ENCODE data around the gene SELENOI.
A peak's percentile ranks its signal among the peaks of the same experiment; 100 is the strongest.
"Not testable (repeated sequence)": the region's sequence is repeated elsewhere in the genome, so short reads cannot be mapped to it uniquely, and the experiment has no call there.

The SELENOI gene

DNA sequence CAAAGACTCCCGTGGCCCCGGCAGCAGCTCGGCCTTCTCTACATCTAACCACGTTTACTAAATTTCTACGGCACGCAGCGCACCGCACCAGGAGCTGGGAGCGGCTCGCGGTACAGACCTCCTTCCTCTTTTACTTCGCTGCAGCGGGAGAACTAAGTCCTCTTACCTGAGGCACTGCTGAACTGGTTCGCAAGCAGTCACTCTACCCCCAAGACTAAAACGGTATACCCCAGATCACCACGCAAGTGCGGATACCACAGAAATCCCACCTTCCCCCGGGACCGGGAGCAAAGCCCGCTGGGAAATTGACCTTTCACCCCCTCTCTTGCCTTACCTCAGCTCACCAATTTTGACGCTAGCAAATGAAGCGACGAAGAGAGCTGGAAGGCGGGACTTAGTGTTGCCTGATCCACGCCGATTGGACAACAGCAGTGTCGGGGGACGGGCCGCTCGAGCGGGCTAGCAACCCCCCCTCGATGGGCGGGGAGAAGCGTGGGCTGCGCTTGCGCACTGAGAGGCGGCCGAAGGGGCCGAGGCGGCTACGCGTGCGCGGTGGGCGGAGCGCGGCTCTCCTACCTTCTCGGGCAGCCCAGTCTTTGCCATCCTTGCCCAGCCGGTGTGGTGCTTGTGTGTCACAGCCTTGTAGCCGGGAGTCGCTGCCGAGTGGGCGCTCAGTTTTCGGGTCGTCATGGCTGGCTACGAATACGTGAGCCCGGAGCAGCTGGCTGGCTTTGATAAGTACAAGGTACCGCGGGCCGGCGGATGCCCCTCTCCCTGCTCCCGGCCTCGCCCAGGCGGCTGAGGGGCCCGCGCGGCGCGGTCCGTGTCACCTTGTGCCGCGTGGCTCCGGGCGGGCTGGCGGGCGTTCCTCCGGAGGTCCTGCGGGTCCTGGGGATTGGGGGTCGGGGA, at the start of gene SELENOI:
SELENOI (plus strand) TSS at position 599 of the 909 bp plus-strand sequence; CDS start at position 689, 90 bp downstream.
- peak; percentile 98 for DNase-seq (ENCODE audit: low spot score)

DNA sequence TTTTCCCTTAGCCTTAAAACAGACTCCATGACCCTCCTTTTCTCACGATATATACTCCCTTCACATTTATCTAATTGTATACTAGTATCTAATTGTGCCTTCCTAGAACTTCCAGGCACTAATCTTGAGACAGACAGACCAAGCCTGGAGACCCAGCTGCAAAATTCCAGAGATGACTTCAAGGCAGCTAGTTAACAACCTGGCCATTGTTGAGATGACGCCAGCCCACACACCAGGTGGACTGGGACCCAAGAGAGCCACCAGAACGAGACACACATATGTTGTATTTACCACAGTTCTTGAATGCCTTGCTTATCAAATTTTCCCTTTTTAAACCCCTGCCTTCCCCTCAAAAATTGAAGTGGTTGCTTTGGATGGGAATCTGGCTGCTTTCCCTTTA, 48.9 kb upstream of the SELENOI start:
- no peak for DNase-seq (ENCODE audit: low spot score)

DNA sequence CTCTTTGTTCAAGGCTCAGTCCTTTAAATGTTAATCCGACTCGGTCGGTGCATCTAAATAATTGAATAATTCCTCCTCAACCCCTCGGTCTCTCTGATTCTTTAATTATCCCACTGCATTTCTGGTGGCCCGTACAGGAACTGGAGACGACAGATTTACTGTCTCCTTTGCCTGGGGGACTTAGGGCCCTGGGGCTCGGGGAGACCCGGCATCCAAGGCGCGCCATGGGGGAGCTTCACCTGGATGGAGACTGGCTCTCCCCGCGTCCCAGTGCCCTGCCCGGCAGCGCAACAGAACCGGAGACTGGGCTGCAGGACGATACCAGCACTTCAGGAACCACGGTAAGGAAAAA, 47.7 kb upstream of the SELENOI start:
- DNase-seq (ENCODE audit: low spot score), result no peak

GRCh38 chr2:26298638-26299393, 47.1 kb upstream of the SELENOI start:
- peak; percentile 30 for DNase-seq (ENCODE audit: low spot score)

DNA sequence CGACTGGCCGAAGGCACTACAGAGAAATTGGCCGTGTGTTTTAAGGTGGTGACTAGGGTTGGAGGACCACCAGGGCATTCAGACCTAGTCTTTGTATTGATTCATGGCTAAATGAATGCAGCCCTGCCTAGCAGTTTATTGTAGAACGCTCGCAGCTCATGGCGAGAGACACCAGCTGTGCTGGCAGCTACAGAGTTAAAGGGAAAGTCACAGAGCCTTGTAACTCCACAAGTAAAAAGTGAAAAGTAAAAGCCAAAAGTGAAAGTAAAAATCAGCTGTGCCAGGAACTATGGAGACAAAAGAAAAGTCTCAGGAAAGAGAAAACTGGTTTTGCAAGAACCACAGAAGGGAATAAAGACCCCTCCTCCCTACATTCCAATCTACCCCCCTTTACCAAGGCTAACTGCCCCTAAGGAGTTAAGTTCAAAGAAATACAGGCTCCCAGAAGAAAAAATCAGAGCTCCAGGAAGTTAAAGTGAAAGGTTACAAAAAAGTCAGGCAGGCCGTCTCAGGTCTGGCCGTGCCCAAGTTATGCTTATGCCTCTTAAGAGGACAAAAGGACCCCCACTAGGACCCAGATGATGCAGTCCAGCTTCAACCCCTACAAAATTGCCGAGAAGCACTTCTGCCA, 46.4 kb upstream of the SELENOI start:
- peak; percentile 19 for DNase-seq (ENCODE audit: low spot score)

DNA sequence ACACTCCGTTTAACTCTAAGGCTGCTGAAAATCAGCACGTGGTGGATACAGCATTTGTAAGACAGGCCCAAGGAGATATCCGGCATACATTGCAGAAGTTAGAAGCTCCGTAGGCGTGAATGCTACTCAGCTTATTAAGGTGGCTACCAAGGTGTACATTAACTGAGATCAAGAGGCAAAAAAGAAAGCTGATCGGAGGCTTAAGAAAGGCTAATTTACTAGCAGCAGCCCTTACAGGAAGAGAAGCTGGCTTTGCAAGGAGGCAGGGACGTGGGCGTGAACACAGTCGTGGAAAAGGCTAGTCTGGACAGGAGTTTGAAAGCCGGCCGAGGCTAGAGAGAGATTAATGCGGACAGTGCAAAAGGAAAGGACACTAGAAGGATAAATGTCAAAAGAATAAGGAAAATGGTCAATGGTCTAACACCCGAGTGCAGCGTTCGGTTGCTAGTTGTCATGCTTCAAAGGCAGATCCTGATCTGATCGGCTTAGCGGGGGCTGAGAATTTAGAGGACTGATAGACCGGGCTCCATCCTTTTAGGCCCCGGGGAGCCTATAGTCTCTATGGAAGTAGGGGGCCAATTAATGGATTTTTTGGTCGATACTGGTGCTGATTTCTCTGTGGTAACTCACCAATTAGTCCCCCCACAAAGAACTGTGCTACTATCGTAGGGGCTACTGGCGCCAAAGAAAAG, 45.6 kb upstream of the SELENOI start:
- no peak for DNase-seq (ENCODE audit: low spot score)

GRCh38 chr2:26302846-26303245, 43.1 kb upstream of the SELENOI start:
- no peak for DNase-seq (ENCODE audit: low spot score)

DNA sequence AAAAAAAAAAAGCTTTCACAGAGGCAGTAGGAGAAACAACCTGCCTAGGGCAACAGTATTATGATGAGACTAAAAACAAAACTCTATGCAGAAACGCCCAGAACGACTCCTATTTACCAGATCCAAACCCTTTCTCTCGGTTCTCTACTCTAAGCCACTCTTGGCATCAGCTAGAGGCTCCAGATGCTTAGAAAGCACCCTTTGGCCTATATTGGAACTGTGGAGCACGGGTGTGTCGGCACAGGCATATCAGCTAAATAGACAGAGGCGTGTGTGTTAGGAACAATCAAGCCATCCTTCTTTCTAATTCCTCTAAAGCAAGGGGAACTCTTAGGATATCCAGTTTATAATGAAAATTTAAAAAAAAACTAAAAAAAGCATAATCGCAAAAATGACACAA, 40.8 kb upstream of the SELENOI start:
- not testable (repeated sequence) for DNase-seq (ENCODE audit: low spot score)

DNA sequence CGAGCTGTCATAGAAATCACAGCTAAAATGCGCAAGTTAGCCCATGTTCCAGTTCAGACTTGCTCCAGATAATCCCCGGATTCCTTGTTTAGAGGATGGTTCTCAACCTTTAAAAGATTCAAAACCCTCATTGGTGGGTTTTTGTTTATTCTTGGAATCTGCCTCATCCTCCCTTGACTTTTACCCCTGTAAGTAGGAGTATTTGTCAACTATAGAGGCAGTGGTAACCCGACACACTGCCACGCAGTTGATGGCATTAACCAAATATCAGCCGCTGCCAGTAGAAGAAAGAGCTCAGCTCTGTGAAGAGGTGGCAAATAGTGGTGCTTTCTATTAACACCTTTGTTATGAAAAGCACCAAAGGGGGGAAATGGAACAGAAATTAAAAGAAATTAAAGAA, 40.4 kb upstream of the SELENOI start:
- DNase-seq (ENCODE audit: low spot score), result no peak

DNA sequence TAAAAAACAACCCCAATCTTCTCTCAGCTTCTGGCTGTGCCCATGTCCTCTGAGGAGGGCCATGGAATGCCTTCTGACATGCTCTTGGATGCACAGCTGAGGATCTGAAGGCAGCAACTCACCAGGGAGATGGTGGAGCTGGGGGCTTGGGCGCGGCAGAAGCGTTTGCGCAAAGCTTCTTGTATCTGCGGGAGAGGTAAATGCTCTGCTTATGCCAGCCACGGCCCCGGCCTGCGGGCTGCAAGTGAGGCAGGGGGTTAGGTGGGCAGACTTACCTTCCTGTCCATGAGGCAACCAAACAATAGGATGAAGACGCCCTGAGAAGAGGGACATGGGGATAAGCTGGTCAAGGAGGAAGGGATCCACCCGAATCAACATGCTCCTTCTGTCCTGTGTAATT, 36.0 kb upstream of the SELENOI start:
- no peak for DNase-seq (ENCODE audit: low spot score)

DNA sequence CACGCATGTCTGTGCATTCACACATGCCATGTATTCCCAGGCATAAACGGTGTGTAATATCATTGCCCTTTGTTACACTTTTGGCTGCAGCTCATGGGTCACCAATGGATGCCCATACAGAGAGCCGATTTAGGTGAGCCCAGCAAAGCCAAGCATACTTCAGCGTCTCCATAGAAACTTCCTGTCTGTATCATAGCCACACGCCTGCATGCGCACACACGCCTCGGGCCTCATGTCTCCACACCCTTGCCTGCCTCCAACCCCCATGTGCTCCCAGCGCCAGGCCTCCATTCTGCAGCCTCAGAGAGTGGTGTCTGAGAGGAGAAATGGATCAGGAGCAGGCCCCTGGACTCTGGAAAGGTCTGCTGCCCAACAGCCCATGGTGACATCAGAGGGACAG, 33.5 kb upstream of the SELENOI start:
- no peak for DNase-seq (ENCODE audit: low spot score)

GRCh38 chr2:26313446-26313845, 32.5 kb upstream of the SELENOI start:
- DNase-seq (ENCODE audit: low spot score), result no peak

GRCh38 chr2:26314243-26314642, 31.7 kb upstream of the SELENOI start:
- no peak for DNase-seq (ENCODE audit: low spot score)

DNA sequence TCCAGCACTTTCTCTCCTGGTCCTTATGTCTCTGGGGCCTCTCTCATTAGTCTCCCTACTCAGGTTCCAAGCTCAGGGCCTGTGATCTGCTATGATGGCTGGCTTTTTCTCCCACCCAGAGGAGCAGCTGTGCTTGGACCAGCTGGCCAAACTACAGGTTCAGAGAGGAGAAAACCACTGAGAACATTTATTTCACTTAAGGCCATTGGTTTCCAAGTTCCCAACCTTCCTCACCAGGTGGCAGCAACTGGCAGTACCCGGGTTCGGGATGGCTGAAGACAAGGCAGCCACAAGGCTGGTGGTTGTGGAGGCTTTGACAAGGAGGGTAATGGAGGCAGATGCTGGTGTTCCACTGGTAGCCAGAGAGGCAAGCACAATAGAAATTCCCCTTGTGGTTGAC, 29.9 kb upstream of the SELENOI start:
- no peak for DNase-seq (ENCODE audit: low spot score)

GRCh38 chr2:26316845-26317244, 29.1 kb upstream of the SELENOI start:
- no peak for DNase-seq (ENCODE audit: low spot score)

- no peak for DNase-seq (ENCODE audit: low spot score)
Observed at GRCh38 chr2:26317377-26318105, 28.4 kb upstream of the SELENOI start.

GRCh38 chr2:26318950-26319349, 27.0 kb upstream of the SELENOI start:
- DNase-seq (ENCODE audit: low spot score), result no peak

DNA sequence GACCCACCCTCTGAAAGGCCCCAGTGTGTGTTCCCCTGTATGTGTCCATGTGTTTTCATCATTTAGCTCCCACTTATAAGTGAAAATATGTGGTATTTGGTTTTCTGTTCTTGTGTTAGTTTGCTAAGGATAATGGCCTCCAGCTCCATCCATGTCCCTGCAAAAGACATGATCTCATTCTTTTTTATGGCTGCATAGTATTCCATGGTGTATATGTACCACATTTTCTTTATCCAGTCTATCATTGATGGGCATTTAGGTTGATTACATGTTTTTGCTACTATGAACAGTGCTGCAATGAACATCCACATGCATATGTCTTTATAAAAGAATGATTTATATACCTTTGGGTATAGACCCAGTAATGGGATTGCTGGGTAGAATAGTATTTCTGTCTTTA, 21.5 kb upstream of the SELENOI start:
- not testable (repeated sequence) for DNase-seq (ENCODE audit: low spot score)

DNA sequence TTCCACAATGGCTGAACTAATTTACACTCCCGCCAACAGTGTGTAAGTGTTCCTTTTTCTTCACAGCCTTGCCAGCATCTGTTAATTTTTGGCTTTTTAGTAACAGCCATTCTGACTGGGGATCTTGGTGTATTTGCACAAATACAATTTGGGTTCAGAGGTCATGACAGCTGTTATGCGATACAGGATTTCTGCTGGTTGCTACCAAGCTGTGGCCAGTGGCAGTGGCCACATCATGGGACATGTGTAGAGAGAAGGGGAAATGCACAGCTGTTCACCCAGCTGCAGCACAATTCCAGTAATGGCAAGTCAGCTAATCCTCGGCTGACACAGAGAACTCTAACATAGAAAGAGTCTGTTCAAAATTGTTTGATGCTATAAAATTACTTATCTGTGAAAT, 21.0 kb upstream of the SELENOI start:
- DNase-seq (ENCODE audit: low spot score), result no peak

DNA sequence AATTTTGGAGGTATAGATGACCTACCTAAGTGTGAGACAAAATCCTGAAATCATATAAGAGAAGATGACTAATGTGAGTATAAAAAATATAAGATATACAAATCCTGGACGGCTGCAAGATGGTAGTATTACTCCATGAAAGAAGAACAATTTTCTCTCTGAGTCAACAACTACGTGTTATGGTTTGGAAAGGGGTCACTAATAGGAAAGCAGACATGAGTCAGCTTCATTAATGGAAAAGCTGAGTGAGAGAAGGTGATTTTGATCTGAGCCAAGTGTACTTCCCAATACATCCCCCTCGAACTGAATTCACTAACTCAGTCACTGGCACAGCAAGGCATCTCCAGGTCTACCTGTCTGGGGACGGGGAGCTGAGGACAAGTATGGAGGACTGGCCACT, 20.1 kb upstream of the SELENOI start:
- DNase-seq (ENCODE audit: low spot score), result no peak

DNA sequence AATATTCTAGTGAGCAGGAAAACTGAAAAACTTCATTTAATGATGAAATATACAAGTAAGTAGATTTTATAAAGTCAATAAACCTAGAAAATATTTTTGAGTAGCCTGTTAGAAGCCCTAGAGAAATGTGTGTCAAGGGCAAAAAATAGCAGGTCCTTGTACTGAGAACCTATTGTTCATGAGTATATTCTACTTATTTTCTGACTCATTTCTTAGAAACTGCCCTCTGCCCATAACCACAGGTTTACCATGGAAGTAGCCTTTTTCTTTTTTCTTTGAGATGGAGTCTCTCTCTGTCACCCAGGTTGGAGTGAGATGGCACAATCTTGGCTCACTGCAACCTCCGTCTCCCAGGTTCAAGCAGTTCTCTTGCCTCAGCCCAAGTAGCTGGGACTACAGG, 19.4 kb upstream of the SELENOI start:
- no peak for DNase-seq (ENCODE audit: low spot score)

Data from kidney capillary endothelial cell (primary cell).